H1 (cell line): ENCODE measurements around the gene GANC. TPM values are rescaled to one million over a fixed set of nuclear protein-coding genes. Genes with fewer than 3 reads are reported as not detected.

Experiments
- BRCA1 ChIP-seq: IDR thresholded peaks from 2 replicates; pipeline ENCODE4 v1.6.1; 2012; ENCODE audit warnings: low read depth, low read length, improper control_type of control experiment
- KDM1A ChIP-seq: fragments of 200-600, 300-600 bp; sonication (generic); IDR thresholded peaks from 2 replicates; pipeline ENCODE4 v1.7.1; 2016; ENCODE audit warnings: mild to moderate bottlenecking, low read length, borderline replicate concordance
- NRF1 ChIP-seq: IDR thresholded peaks from 2 replicates; pipeline ENCODE4 v1.6.1; 2011; ENCODE audit warnings: mild to moderate bottlenecking, low read depth, low read length, improper control_type of control experiment
- RFX5 ChIP-seq: IDR thresholded peaks from 2 replicates; pipeline ENCODE4 v1.6.1; 2011; ENCODE audit warnings: low read depth, low read length, improper control_type of control experiment, borderline replicate concordance
- SP1 ChIP-seq: IDR thresholded peaks from 2 replicates; pipeline ENCODE4 v1.6.1; 2011; ENCODE audit warnings: low read depth, low read length
- polyA plus RNA-seq, 7 experiments: library from polyadenylated mRNA; depleted of rRNA in 3 of 7; stranded (reverse) in 5 of 7; unstranded in 2 of 7; fragments of >200 nt in 5 of 7; fragments of 200-250 nt in 2 of 7; gene quantifications; 1 replicate in 5 of 7; 2 replicates in 1 of 7; 4 replicates in 1 of 7; pipeline versions ENCODE4 v1.2.1 to v1.2.3, GENCODE V29; 2011 to 2013; ENCODE audit warnings: missing spikeins in 2 of 7, mixed read lengths in 2 of 7
- total RNA-seq: library from RNA; stranded (reverse); fragmentation: NEBNext Ultra II Directional; extraction: Animal tissue kit (Norgen Biotek cat#: 25700); gene quantifications from 2 replicates; pipeline ENCODE4 v1.2.1, GENCODE V29; 2021

GANC gene
- total and polyA plus RNA-seq, 2 of the 8 experiments (the other 6 are each of a cell fraction or from before 2014, with no cell fraction given) = 6.8 to 14.4 TPM

GRCh38 chr15:42314818-42315217 is 41.8 kb downstream of the GANC start (continued):
- TF ChIP-seq RFX5 (no peak), BRCA1 (no peak), SP1 (no peak), NRF1 (no peak), KDM1A (no peak)
- TF ChIP-seq, all 59 proteins: peak for 0
